PFSK-1 (cell line): ENCODE data around the gene SDK1.

Experiments used
- POLR2AphosphoS5 ChIP-seq: IDR thresholded peaks from 2 replicates; pipeline ENCODE4 v1.6.1; 2012; ENCODE audit warnings: low read depth, mild to moderate bottlenecking, control low read depth, low read length, moderate library complexity
- TAF1 ChIP-seq: IDR thresholded peaks from 2 replicates; pipeline ENCODE4 v1.6.1; 2012; ENCODE audit warnings: low read length, control low read depth, borderline replicate concordance; ENCODE audit not compliant: insufficient read depth

- TF ChIP-seq POLR2AphosphoS5 = no peak
- TF ChIP-seq TAF1 = no peak
These were observed 917.4 kb downstream of the SDK1 start for GRCh38 chr7:4218481-4218880.
